ENCODE measurements around the gene MSL3. TPM values are rescaled to one million over a fixed set of nuclear protein-coding genes. Genes with fewer than 3 reads are reported as not detected.

Gene MSL3, protein sequence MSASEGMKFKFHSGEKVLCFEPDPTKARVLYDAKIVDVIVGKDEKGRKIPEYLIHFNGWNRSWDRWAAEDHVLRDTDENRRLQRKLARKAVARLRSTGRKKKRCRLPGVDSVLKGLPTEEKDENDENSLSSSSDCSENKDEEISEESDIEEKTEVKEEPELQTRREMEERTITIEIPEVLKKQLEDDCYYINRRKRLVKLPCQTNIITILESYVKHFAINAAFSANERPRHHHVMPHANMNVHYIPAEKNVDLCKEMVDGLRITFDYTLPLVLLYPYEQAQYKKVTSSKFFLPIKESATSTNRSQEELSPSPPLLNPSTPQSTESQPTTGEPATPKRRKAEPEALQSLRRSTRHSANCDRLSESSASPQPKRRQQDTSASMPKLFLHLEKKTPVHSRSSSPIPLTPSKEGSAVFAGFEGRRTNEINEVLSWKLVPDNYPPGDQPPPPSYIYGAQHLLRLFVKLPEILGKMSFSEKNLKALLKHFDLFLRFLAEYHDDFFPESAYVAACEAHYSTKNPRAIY
- total RNA-seq, result 55.2 and 61.3 TPM in 2 replicates

DNA sequence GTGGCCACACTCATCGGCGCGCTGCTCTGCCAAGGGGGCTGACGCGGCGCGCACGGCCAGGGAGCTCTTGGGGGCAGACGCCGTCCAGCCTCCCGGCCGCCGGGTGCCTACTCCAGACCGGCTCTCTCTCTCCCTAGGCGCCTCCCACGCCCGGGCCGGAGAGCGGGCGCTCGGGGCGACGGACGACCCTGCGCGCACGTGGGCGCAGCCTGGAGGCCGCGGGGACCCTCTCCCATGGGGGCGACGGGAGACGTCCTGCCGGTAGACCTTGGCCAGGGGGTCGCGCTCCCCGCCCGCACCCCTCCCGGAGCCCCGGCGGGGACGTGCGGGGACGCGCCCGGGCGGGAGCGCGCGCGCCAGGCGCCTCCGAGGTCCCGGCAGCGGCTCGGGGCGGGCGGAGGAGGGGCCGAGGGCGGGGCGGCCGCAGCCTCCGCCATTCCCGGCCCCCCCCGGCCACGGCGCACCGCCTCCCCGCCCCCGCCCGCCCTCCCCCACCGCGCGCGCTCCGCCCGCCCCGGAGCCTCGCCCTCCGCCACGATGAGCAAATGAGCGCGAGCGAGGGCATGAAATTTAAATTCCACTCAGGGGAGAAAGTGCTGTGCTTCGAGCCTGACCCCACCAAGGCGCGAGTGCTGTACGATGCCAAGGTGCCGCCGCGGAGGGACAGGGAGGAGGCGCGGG is at the start of gene MSL3:
Gene MSL3 (plus strand): TSS at position 519 of the 681 bp plus-strand sequence. CDS start 27 bp downstream, at position 546.
- intact Hi-C loops (cut with micrococcal nuclease), result loop anchor here (1.0 to 10.0 kb wide), 4 partner anchors 34 to 1977 kb away; partner anchors contain the start of genes OFD1 and TRAPPC2

DNA sequence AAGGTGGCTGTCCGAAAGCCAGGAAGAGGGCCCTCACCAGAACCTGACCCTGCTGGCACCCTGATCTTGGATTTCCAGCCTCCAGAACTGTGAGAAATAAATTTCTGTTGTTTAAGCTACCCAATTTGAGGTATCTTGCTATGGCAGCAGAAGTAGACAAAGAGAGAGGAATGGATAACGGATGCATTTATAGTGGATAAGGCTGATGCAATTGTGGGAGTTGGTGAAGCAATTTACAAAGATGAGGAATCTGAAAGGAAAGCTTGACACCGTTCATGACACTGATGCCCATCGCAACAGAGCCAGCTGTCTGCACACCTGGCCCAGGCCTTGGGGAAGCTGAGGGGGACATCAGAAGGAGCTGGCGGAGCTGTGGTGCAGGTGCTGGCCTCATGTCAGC is 35.7 kb upstream of the MSL3 start:
- intact Hi-C loops (cut with micrococcal nuclease), result loop anchor here (10.0 kb wide), 1 partner anchor 578 kb away; no protein-coding TSS in a partner anchor

DNA sequence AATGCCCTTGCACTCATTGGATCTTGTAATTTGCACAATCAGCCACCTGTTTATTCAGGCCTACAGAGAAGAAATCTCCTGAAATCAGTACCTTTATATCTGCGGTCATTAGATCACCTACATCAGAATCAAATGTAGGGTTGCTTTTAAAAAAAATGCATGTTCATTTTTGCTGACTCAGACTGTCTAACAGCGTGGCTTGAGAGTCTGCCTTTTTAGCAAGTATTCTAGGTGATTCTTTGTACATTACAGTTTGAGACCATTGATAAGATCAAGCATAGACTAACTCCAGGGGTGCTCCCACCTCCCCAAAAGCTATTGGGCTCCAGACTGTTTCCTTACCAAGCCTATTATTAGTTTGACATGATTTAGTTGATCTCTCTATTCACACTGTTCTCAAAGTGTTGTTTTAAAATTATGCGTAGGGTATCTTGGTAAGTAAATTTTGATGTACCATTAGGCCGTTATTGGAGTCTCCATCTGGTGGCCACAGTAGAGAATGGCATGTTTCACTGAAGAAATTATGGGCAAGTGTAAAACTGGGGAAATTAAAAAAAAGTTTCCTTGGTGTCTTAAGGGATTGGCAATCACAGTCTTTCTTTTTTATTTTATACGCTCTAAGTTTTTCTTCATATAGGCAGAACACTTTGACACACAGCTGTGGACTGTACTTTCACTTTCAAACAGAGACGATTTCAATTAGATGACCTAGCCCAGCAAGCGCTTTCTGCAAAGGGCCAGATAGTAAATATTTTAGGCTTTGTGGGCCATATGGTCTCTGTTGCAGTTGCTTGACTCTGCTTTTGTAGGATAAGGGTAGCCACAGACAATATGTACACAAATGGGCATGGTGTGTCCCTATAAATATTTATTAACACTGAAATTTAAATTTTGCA is 33.7 kb upstream of the MSL3 start:
- intact Hi-C loops (cut with micrococcal nuclease), result loop anchor here (1.0 to 10.0 kb wide), 3 partner anchors 46 to 580 kb away; no protein-coding TSS in a partner anchor

DNA sequence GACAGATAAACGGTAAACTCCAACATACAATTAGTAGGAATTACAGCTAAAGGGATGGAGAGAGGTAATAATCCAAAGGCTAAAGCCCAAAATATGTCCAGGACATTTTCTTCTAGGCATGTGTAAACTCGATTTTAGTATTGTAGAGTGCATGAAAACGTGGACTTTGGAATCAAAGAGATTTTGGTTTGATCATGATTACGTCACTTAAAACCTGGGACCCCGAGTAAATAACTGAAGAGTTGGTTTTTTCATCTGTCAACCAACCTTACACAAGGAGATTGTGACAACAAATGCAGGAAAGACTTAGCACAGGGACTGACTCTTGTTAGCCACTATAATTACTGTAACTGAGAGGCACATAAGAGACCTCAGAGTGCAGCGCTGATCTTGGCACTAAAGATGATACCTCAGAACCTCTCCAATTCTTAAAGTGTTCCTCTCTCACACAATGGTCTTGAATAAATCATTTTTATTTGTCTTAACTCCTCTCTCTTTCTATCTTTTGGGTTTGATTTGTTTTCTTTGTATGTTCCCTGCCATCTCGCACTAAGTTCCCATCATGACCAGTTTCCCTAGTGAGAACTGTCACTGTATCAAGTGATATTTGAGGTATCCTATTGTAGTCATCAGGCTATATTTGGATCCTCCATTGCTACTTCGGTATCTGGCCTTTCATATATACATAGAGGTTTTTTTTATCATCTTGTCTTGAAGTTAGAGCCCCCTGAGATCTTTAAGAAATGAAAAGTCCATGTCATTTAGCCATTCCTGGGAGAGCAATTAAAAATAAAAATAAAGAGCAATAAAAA is 32.2 kb upstream of the MSL3 start:
- intact Hi-C loops (cut with micrococcal nuclease), result loop anchor here (10.0 kb wide), 1 partner anchor 581 kb away; no protein-coding TSS in a partner anchor

DNA sequence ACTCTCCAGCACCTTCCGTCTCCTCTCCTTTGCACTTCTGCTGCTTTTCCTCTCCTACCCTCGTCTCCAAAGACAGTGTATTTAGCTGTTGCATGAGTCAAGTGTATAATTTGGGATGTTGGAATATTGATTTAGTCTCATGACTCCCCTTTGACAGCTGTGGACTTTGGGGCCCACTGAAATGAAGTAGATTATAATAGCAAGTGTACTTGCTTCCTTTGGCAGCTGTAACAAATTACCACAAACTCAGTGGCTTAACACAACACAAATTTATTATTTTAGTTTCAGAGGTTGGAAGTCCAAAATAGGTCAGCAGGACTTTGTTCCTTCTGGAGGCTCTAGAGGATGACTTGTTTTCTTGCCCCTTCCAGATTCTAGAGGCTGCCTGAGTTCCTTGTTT is 29.5 kb upstream of the MSL3 start:
- intact Hi-C loops (cut with micrococcal nuclease), result loop anchor here (10.0 kb wide), 1 partner anchor 584 kb away; no protein-coding TSS in a partner anchor

DNA sequence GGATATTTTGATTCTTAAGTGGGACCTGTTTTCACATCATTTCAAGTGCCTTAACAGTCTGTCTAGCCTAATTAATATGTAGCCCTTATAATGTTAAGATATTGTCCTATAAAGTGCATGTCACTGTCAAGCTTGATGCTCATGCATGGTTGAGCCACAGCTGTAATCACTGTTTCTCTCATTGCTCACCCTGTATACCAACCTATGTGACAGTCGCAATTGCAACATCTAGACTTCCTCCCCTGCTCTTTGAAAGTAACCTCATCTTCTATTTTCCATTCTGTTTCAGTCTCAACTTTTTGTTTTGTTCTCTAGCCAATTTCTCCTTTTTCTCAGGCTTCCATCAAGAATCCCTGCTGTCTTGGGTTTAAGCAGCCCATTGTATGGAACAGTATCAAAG is 24.4 kb upstream of the MSL3 start:
- intact Hi-C loops (cut with micrococcal nuclease), result no loop called here

DNA sequence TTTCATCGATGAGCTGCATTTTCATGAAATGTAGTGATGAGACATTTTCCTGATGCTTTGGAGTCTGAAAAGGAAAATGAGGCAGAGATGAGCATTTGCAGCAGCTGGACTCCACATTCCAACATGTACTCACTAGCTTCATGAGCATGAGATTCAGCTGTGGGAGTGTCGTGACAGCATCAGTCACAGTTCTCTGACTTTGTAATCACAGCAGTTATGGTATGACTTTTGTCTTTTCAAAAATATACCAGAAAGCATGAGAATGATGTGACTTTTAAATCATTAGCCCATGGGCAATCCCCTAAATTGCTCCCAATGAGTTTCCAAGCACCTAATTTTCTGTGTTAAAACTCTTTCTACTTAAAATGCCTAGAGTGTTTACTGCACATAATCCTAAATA is 18.3 kb upstream of the MSL3 start:
- intact Hi-C loops (cut with micrococcal nuclease), result no loop called here

DNA sequence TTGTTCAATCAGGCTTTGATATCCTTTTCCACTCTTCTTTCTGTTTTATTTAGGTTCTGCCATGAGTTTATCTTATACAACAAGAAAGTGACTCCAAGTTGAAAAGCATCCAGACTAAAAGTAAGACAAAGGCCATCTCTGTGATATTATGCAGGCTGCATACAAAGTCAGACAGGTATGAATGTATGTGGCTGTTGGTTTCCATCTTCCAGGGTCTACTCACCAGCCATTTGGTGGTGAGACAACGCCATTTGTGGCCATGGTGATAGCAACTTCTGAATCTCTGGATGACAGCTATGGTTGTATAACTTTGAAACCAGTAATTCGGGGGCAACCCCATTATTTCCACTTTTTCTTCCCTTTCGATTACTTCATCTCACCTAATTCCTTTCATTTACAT is 17.2 kb upstream of the MSL3 start:
- intact Hi-C loops (cut with micrococcal nuclease), result no loop called here

DNA sequence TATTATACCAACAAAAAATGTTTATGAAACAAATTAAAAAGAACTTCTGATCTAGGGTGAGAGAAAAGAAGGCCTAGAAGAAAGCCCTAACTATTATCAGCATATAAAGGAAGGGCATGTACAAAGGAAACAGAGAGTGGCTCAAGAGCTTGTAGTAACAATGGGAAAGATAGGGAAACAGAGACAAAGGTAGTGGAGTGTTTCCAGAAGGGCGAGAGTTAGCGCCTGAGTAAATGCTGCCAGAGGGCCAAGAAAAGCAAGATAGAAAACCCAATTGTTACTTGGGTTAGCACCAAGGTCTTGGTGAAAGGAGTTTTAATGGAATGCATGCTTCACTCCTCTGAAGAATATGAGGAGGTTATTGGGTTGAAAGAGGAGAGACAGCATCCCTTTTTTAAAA is 16.5 kb upstream of the MSL3 start:
- intact Hi-C loops (cut with micrococcal nuclease), result no loop called here

DNA sequence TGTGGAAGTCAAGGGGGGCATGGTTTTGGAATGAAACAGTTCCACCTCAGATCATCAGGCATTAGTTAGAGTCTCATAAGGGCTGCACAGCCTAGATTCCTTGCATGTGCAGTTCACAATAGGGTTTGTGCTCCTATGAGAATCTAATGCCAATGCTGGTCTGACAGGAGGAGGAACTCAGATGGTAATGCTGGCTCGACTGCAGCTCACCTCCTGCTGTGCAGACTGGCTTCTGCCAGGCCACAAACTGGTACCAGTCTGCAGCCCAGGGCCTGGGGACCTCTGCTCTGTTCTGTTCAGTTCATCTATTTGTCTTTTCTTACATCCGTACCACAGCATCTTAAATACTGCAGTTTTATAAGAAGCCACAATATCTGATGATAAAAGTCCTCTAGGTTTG is 12.2 kb upstream of the MSL3 start:
- intact Hi-C loops (cut with micrococcal nuclease), result no loop called here

DNA sequence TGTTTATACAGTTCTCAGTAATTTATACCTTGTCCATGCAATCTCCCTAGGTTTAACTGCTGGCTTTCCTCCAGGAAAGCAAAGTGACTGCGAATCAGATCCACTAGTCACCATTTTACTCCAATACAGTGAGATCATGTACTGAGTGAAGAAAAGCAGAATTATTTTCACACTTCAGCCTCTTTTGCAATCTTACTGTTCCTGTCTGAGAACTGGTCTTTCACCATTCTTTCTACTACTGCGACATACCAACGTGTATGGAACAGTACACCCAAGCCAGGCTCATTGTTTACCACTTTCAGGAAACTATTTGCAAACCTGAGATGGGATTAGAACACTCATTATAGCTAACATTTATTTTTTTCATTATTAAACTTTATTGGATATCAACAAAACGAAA is 8.0 kb upstream of the MSL3 start:
- intact Hi-C loops (cut with micrococcal nuclease), result loop anchor here (10.0 kb wide), 1 partner anchor 1655 kb away; no protein-coding TSS in a partner anchor

DNA sequence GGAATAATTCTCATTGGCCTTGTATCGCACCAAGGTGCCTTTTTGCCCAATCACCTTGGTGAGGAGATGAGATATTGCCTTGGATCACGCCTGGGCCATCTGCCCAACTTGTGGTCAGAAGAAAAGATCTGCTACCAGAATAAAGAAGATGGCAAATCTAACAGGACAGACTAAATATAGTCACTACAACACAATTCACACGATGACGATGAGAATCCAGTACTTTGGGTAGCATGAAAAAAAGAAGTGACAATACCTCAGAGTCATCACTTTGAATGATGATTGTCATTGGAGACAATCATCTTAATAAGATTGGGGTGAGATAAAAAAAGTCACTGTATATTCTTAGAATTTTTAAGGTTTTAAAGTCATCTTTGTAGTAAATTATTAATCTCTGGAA is 7.3 kb upstream of the MSL3 start:
- intact Hi-C loops (cut with micrococcal nuclease), result loop anchor here (10.0 kb wide), 1 partner anchor 1656 kb away; no protein-coding TSS in a partner anchor

DNA sequence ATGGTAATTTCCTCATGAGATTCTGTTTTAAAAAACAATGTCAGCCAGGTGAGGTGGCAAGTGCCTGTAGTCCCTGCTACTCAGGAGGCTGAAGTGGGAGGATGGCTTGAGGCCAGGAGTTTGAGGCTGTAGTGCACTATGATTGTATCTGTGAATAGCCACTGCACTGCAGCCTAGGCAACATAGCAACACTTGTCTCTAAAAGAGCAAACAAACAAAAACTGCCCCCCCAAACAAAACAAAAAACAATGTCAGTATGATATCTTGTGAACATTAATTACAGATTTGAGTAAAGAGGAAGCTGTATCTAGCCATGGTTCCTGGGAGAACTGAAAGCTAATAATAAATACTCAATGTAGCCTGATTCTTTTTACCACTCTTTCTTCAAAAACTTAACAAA is 6.8 kb upstream of the MSL3 start:
- intact Hi-C loops (cut with micrococcal nuclease), result loop anchor here (10.0 kb wide), 1 partner anchor 1656 kb away; no protein-coding TSS in a partner anchor

DNA sequence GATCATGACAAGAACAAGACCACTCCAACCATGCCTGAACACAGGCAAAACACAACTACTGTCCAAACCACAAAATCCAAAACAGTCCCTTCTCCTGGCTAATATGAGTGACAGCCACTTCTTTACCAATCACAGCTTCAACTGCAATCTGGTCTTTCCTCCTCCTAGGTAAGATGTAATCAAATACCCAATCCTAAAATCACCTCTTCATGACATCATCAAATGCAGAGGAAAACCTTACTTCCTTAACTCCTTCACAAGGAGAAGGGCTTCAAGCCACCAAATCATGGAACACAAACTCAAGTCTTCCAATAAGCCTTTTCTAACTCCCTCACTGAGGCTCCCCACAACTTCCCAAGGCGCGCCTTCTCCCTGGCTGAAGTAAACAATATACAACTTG is 4.4 kb upstream of the MSL3 start:
- intact Hi-C loops (cut with micrococcal nuclease), result loop anchor here (10.0 kb wide), 1 partner anchor 1659 kb away; no protein-coding TSS in a partner anchor

DNA sequence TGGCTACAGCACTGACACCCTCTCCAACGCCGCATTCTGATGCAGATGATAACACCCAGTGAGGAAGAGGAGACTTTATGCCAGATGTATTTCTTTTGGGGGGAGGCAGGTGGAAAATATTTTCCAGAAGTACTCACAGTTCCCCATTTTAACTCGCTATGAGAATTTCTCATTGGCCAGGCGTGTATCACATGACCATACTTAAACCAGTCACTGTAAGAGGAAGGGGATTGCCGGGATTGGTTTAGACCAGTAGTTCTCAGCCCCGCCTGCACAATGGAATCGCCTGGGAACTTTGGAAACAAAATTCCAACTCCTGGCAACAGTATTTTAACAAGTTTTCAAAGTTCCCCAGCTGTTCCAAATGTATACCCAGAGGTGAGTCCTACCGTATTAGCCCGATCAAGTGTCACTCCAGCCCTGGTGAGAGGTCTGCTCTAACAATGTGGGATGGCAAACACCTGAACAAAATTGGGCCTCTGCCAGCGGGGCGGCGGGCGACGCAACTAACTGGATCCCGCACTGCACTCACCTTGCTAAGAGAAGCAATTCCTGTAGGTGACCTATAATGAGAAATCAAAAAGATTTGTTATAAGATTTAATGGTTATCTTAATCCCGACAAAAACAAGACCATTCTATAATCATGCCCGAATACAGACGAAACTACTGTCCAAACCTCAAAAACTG is 2.9 kb upstream of the MSL3 start:
- intact Hi-C loops (cut with micrococcal nuclease), result loop anchor here (10.0 kb wide), 1 partner anchor 1660 kb away; no protein-coding TSS in a partner anchor

DNA sequence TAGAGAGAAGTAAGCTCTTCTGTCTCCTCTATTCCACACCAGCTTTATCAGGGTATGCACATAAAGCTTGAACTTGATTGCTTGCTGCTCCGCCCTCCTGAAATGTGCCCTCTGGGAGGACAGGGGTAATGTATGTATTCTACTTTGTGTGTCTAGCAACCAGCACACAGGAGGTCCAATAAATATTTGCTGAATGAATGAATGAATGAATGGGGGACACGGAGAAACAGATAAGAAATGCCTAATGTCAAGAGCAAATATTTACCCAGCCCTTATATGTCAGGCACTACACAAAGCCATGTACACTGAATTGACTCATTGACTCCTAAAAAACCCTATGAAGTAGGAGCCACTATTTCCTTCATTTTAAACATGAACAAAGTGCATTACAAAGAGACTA is 2.3 kb upstream of the MSL3 start:
- intact Hi-C loops (cut with micrococcal nuclease), result loop anchor here (10.0 kb wide), 1 partner anchor 1661 kb away; no protein-coding TSS in a partner anchor

DNA sequence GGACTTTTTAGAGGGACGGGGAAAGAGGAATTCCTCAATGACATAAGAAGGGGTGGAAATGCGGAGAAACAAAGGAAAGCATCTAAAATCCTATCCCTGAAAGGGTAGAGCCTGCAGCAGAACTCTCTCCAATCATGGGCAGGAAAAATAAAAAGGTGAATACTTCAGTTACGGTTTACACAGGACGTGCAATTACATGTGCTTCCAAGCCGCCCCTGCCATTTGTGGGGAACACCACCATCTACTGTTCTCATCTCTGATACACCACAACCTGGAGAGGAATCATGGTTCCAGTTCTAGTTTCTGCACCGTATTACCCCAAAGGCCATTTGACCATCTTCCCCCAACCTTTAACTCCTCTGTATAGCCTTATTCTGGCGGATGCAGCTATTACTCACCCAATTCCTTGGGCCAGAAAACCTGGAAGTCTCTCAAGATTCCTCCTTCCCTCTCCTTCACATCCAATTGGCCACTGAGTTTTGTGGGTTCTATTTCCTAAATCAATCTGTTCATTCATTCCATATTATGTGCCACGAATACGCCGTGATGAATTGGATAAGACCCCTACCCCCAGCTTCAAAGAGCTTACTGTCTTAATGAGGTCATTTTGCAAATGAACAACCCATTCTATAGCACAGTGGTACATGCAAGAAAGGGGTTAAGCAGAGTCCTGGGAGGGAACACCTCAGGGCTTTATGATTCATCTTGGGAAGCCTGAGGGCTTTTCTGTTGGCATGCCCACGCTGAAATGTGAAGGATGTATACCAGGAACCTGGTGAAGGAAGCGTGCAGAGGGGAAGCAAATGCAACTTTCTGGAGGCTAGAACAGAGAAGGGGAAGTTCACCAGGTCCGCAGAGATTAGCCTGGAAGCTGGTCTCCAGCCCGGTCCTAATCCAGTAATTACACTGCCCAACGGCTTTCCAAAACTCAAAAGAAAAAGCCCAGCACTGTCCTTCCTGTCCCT is 1.4 kb upstream of the MSL3 start:
- intact Hi-C loops (cut with micrococcal nuclease), result loop anchor here (10.0 kb wide), 1 partner anchor 1662 kb away; no protein-coding TSS in a partner anchor

DNA sequence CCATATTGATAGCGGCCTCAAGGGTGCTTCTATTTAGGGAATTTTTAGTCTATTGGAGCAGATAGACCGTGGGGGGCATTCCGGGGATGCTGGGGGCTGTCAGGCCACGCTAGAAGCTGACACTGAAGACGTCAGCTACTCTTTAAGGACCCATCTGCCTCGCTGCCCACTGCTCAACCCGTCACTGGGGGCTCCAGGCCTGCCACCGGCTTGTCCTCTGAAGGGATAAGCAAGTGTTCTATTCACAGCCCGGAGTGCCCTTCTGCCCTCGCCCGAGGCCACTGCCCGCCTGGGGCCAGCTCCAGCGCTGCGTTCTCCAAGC is 679 bp upstream of the MSL3 start:
- intact Hi-C loops (cut with micrococcal nuclease), result loop anchor here (10.0 kb wide), 1 partner anchor 1663 kb away; no protein-coding TSS in a partner anchor
